GM18505 (cell line): ENCODE results near the gene PIK3R3.

Experiments
- ATAC-seq: cut with Tn5 transposase; IDR thresholded peaks from one replicate; pipeline ENCODE4 v1.9.1; 2021; ENCODE audit not compliant: unreplicated experiment
- POLR2A ChIP-seq: IDR thresholded peaks from 4 replicates; pipeline ENCODE4 v1.6.1; 2011; ENCODE audit warnings: borderline replicate concordance; ENCODE audit not compliant: insufficient read depth, insufficient read length; ENCODE audit errors: extremely low read depth

The PIK3R3 gene

DNA sequence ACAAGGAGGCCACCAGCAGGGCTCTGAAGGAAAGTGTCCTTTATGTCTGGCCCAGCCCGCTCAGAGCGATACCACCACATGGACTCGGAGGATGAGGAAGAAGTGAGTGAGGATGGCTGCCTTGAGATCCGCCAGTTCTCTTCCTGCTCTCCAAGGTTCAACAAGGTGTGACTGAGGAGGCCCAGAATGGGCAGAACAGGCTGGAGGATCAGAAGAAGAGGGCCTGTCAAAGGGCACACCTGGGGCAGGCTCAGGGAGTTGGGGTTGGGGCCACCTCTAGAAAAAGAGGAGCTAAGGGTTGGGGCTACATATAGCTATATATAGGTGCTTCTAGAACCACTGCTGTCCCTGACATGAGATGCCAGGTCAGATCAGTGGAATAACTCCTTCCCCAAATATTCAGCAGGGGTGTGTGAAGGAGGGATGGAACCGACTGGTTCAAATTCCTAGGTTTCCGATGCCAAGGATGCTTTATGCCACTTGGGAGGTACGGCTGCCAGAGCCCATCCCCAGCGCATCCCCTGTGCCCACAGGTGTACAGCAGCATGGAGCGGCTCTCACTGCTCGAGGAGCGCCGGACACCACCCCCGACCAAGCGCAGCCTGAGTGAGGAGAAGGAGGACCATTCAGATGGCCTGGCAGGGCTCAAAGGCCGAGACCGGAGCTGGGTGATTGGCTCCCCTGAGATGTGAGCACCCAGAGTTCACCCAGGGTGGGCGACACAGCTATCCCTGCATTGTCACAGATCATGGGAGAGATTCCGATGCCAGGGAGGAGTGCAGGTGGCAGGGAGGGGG, 102.2 kb downstream of the PIK3R3 start:
- ATAC-seq, result no peak
- no peak for TF ChIP-seq POLR2A

DNA sequence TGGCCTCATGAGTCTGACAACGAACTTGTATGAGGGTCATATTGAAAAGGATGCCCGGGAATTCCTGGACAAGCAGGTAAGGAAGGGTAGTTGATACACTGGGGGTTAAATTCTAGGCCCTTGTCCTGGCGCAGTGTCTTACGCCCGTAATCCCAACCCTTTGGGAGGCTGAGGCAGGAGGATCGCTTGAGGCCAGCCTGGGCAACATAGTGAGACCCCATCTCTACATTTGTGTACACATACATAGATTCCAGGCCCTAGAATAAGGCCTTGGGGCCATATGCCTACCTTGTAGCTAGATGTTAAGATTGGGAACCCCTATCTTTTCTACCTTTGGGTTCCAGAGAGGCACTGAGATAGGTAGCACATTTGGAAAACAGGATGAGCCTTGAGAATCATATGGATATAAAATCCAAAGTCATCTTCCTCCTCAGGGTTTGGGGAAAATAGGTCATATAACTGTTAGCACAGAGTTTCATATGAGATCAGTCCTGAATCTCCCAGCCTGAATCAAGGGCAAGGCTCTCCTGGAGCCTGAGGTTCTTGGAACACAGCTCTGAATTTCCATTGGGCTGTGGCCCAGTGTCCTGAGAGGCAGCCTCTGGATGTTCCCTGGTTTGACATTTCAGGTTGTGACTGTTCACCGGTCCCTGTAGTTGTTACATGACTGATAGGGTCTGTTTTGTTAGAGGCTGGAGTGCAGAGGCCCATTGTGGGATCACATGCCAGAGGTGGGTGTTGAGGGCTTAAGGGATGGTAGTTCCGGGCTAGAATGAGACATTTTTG, 104.4 kb downstream of the PIK3R3 start:
- no peak for TF ChIP-seq POLR2A
- ATAC-seq, result no peak

GRCh38 chr1:46026531-46026930, 105.9 kb downstream of the PIK3R3 start:
- no peak for TF ChIP-seq POLR2A
- no peak for ATAC-seq

DNA sequence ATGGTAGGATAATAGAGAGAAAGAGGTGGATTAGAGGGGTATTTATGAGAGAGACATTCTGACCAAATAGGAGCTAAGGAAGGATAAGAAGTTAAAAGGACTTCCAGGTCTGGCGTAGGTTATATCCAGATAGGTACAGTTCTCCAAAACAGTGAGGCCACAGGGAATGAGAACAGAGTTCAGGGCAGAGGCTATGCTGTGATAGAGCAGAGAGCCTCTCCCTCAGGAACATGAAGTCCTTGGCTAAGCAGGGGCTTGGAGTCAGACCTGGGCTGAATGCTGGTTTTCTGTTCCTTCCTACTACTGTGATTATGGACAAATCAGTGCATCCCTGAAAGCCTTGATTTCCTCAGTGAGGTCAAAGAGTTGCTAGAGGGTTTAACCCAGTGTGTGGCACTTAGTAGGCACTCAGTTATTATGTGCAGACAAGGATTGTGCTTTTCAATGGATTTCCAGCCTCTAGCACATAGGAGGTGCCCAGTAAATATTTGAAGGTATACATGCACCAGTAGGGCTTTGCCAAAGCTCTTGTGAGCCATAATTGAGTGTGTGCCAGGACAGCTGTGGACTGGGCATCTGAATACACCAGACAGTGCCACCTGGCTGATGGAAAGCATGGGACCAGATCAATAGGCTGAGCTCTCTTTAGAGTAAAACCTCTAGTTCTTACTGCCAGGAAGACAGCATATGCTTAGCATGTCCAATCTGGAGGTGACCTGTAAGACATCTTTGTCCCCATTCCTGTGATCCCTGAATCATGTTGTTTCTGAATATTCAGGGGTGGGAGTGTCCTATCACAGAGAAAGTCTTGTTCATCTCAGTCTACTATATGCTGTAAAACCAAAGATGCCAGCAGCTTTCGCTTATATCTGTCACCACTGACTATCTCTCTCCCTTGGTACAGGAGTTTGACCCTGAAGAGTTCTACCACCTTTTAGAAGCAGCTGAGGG, 111.1 kb downstream of the PIK3R3 start:
- no peak for ATAC-seq
- TF ChIP-seq POLR2A, result no peak

- no peak for ATAC-seq
- TF ChIP-seq POLR2A, result no peak
Observed at GRCh38 chr1:46020010-46020409, 112.4 kb downstream of the PIK3R3 start.

GRCh38 chr1:46019348-46019747, 113.1 kb downstream of the PIK3R3 start:
- no peak for TF ChIP-seq POLR2A
- no peak for ATAC-seq

DNA sequence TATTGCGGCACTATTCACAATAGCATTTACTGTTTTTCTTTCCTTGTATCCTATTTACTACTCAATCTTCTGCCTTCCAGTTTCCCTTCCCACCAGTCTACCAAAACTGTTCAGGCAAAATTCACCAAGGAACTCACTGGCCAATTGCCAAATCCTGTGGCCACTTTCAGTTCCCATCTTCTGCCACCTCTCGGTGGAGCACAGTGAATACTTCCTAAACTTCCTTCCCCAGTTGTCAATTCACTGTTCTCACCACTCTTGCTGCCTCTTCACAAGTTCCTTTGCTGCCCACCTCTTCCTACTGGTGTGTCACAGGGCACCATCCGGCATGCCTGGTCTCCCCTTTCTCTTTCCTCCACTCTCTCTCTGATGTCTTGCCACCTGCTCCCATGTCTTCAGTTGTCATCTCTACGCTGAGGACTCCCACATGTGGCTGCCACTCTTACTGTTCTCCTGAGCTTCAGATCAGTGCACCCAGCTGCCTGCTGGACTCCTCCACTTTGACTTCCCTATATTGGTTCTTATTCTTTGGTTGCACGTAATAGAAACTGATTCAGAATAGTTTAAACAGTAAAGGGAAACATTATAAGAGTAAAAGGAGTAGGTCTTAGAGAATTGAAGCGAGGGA, 114.4 kb downstream of the PIK3R3 start:
- no peak for ATAC-seq
- TF ChIP-seq POLR2A, result no peak

DNA sequence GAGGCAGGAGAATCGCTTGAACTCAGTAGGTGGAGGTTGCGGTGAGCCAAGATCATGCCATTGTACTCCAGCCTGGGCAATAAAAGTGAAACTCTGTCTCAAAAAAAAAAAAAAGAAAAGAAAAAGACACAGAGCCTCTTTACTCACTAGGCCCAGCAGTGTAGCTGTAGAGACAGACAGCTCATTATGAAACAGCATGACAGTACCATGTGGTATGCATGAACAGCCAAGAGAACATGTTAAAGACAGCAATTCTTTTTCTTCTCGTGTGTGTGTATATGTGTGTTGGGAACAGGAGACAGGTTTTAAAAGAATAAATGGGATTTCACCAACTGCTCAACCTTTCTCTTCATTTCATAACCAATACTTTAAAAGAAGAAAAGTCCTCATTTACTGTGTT, 118.8 kb downstream of the PIK3R3 start:
- TF ChIP-seq POLR2A, result no peak
- no peak for ATAC-seq

DNA sequence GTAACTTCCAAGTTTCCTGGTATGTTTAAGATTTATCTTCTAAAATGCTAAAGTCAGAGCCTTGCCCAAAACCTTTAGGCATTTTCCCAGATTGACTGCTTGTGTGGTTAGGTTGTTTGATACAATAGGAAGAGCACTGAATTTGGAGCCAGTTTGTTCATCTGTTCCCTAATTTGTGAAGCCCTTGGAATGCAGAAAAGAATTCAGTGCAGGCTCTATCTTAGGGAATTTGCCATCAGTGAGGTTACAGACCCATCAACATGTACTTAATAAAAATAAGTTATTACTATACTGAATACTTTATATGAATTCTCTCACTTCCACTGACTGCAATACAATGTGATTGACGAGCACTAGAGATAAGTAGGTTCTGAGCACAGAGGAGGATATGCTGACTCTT, 120.2 kb downstream of the PIK3R3 start:
- no peak for ATAC-seq
- TF ChIP-seq POLR2A, result no peak

- no peak for TF ChIP-seq POLR2A
- no peak for ATAC-seq
Observed at GRCh38 chr1:46011121-46011695, 121.2 kb downstream of the PIK3R3 start.

- no peak for TF ChIP-seq POLR2A
- no peak for ATAC-seq
Observed at GRCh38 chr1:46010611-46011010, 121.8 kb downstream of the PIK3R3 start.

DNA sequence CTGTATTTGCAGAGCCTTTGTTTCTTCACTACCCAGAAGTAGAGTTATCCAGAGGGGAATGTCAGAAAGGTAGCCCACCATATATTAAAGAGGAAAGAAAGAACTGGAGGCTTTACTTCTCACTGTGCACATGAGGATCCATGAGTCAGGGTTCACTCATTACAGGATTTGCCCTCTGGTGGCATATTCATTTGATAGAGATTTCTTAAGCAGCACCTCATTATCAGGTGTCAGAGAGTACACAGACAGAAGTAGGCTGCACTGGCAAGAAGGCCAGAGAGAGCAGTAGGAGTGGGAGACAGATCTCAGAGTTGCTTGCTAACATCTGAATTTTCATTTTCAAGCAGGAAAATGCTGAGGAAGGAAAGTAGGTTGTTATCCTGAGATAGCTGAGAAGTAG, 123.8 kb downstream of the PIK3R3 start:
- TF ChIP-seq POLR2A, result no peak
- no peak for ATAC-seq

GRCh38 chr1:46005594-46005993, 126.8 kb downstream of the PIK3R3 start:
- ATAC-seq, result no peak
- no peak for TF ChIP-seq POLR2A

DNA sequence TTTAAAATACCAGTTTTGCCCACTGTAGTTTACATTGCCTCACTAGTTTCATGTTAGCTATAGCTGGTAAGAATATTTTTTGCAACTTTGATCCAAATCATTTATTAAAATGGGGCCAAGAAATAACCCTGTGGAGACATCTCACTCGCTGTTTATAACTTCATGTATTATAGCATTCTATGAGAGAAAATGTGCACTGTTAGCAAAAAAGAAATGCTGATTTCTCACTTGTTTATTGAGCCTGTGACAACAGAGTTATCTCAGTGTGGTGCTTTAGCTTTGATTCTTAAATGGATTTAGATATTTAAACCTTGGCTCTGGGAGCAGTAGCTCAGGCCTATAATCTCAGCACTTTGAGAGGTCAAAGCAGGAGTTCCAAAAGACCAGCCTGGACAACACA, 127.9 kb downstream of the PIK3R3 start:
- TF ChIP-seq POLR2A, result no peak
- no peak for ATAC-seq
